ENCODE data around the gene LYVE1. TPM values are rescaled to one million over a fixed set of nuclear protein-coding genes. Genes with fewer than 3 reads are reported as not detected.

Gene LYVE1
- total RNA-seq, 4 donors from 2014 or later: 36.1 to 104 (median 71.9) TPM

- Histone ChIP-seq H3K36me3 (no peaks in the 10 kb centered on the region), H3K4me1 (peaks cover 0 to 38% (median 0%) of the 10 kb centered on the region in 4 donors), H3K27ac (peak overlapping the region in 2 of 4 donors; percentile 14 to 24), H3K27me3 (no peaks in the 10 kb centered on the region), H3K4me3 (no peak overlapping the region), H3K9me3 (no peaks in the 10 kb centered on the region)
- TF ChIP-seq POLR2A (IDR thresholded peaks at IDR 0.05) (no peak), CTCF (IDR thresholded peaks at IDR 0.05) (no peak), EP300 (IDR thresholded peaks at IDR 0.05) (no peak)
- 29 to 35% methylated on average over 3 of the region's 3 CpGs for WGBS, 2 donors
- DNase-seq (ENCODE audit: low spot score in 2 of 2): no peak
Measured at GRCh38 chr11:10584071-10584501, 15.6 kb upstream of the LYVE1 start.

- H3K36me3 ChIP-seq: no peaks in the 10 kb centered on the region
- H3K27ac ChIP-seq: peak overlapping the region in 1 of 4 donors; percentile 32
- no peaks in the 10 kb centered on the region for H3K27me3 ChIP-seq
- 74 to 80% methylated on average over 4 of the region's 4 CpGs for WGBS, 2 donors
- DNase-seq (ENCODE audit: low spot score in 2 of 2): peak in 1 of 2 donors; percentile 43
- H3K4me1 ChIP-seq: peaks cover 0 to 33% (median 0%) of the 10 kb centered on the region in 4 donors
- H3K9me3 ChIP-seq: no peaks in the 10 kb centered on the region
- no peak for TF ChIP-seq CTCF (IDR thresholded peaks at IDR 0.05)
- no peak for TF ChIP-seq POLR2A (IDR thresholded peaks at IDR 0.05)
- peak in 1 of 2 donors; percentile 67 for TF ChIP-seq EP300 (IDR thresholded peaks at IDR 0.05)
- no peak overlapping the region for H3K4me3 ChIP-seq
Measured at GRCh38 chr11:10581481-10582019, 13.1 kb upstream of the LYVE1 start.

DNA sequence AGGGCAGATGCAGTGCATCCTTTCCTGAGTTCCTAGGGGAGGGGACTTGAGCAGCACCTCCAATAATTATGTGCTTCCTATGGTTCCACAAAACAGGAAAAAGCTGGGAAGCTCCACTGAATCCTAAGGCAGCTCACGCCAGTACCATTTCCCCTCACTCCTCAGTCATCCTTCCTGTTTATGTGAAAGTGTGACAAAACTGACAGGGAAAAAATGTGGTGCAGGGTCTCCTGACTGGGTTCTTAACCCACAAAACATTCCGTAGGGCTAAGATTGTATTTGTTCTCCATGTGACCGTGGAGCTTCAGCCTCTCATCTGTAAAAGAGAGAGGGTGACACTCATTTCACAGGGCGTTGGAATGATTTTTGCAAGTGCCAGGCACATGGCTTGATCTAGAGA lies 12.2 kb upstream of the LYVE1 start:
- H3K27me3 ChIP-seq: no peaks in the 10 kb centered on the region
- TF ChIP-seq CTCF (IDR thresholded peaks at IDR 0.05) (no peak), EP300 (IDR thresholded peaks at IDR 0.05) (no peak), POLR2A (IDR thresholded peaks at IDR 0.05) (no peak)
- peak overlapping the region in 1 of 4 donors; percentile 28 for H3K27ac ChIP-seq
- no peaks in the 10 kb centered on the region for H3K9me3 ChIP-seq
- peaks cover 0 to 24% (median 0%) of the 10 kb centered on the region in 4 donors for H3K4me1 ChIP-seq
- DNase-seq (ENCODE audit: low spot score in 2 of 2): no peak
- WGBS, 2 donors: 84 to 85% methylated on average over 4 of the region's 4 CpGs
- H3K36me3 ChIP-seq: no peaks in the 10 kb centered on the region
- no peak overlapping the region for H3K4me3 ChIP-seq

GRCh38 chr11:10579700-10580099 lies 11.2 kb upstream of the LYVE1 start:
- no peak overlapping the region for H3K27ac ChIP-seq

More at GRCh38 chr11:10579700-10580099, 11.2 kb upstream of the LYVE1 start:
- 88 to 94% methylated on average over 3 of the region's 3 CpGs for WGBS, 2 donors
- TF ChIP-seq EP300 (IDR thresholded peaks at IDR 0.05) (no peak), CTCF (IDR thresholded peaks at IDR 0.05) (no peak), POLR2A (IDR thresholded peaks at IDR 0.05) (no peak)
- Histone ChIP-seq H3K36me3 (no peaks in the 10 kb centered on the region), H3K4me3 (no peak overlapping the region), H3K4me1 (peaks cover 0 to 23% (median 0%) of the 10 kb centered on the region in 4 donors), H3K9me3 (no peaks in the 10 kb centered on the region), H3K27me3 (no peaks in the 10 kb centered on the region)
- no peak for DNase-seq (ENCODE audit: low spot score in 2 of 2)
